Osteoblast (primary cell): ENCODE results near the gene GTF2IRD1. TPM values are rescaled to one million over a fixed set of nuclear protein-coding genes. Genes with fewer than 3 reads are reported as not detected.
"Not testable (repeated sequence)": the region's sequence is repeated elsewhere in the genome, so short reads cannot be mapped to it uniquely, and the experiment has no call there.

Source experiments
- DNase-seq: peaks from one replicate; pipeline ENCODE4 v3.0.0; 2011; ENCODE audit warnings: low spot score, mixed read lengths; ENCODE audit not compliant: insufficient read length; ENCODE audit errors: missing footprints
- H2AFZ ChIP-seq: 2 replicates; pipeline ENCODE4 v1.6.0; 2011; ENCODE audit warnings: mild to moderate bottlenecking, low read length
- H3K27ac ChIP-seq: 2 replicates; pipeline ENCODE4 v1.5.1; 2011; ENCODE audit warnings: mild to moderate bottlenecking, low read depth, low read length, moderate library complexity
- H3K27me3 ChIP-seq: 2 replicates; pipeline ENCODE4 v1.6.0; 2012; ENCODE audit warnings: mild to moderate bottlenecking, control low read depth, inconsistent platforms, low read length, moderate library complexity; ENCODE audit not compliant: insufficient read depth
- H3K36me3 ChIP-seq: 2 replicates; pipeline ENCODE4 v1.5.1; 2011; ENCODE audit warnings: mild to moderate bottlenecking, low read length, control low read depth, moderate library complexity; ENCODE audit not compliant: insufficient read depth
- H3K4me1 ChIP-seq: 2 replicates; pipeline ENCODE4 v1.5.1; 2011; ENCODE audit warnings: mild to moderate bottlenecking, low read length, control low read depth, moderate library complexity; ENCODE audit not compliant: insufficient read depth
- H3K4me2 ChIP-seq: 2 replicates; pipeline ENCODE4 v1.6.0; 2011; ENCODE audit warnings: mild to moderate bottlenecking, low read length; ENCODE audit not compliant: insufficient read depth
- H3K4me3 ChIP-seq: fragments of 200-600 bp; sonication (generic); 3 replicates; pipeline ENCODE4 v1.5.1; 2012; ENCODE audit warnings: mild to moderate bottlenecking, low read length, inconsistent platforms; ENCODE audit not compliant: insufficient read depth
- H3K79me2 ChIP-seq: 2 replicates; pipeline ENCODE4 v1.6.0; 2012; ENCODE audit warnings: mild to moderate bottlenecking, low read length, control low read depth, inconsistent platforms; ENCODE audit not compliant: insufficient read depth
- H3K9me3 ChIP-seq: 2 replicates; pipeline ENCODE4 v1.5.1; 2011; ENCODE audit warnings: low read depth, low read length, control low read depth
- H4K20me1 ChIP-seq: 2 replicates; pipeline ENCODE4 v1.6.0; 2012; ENCODE audit warnings: mild to moderate bottlenecking, low read length, control low read depth; ENCODE audit not compliant: insufficient read depth
- CTCF ChIP-seq: IDR thresholded peaks from 2 replicates; pipeline ENCODE4 v1.5.1; 2011; ENCODE audit warnings: mild to moderate bottlenecking, low read depth, low read length, moderate library complexity; ENCODE audit errors: extremely low read depth
- total RNA-seq: library from RNA; depleted of rRNA; stranded (reverse); fragments of >200 nt; gene quantifications from 2 replicates; pipeline ENCODE4 v1.2.3, GENCODE V29; 2012

Gene GTF2IRD1
- total RNA-seq, 1 donor = 15.9 TPM

- Histone ChIP-seq H3K27ac (peak overlapping the region; percentile 36), H3K4me2 (no peak overlapping the region), H3K4me1 (peaks cover 17% of the 10 kb centered on the region), H3K9me3 (no peaks in the 10 kb centered on the region), H3K27me3 (no peaks in the 10 kb centered on the region), H3K79me2 (no peaks in the 10 kb centered on the region), H4K20me1 (no peaks in the 10 kb centered on the region), H2AFZ (peak overlapping the region; percentile 76), H3K4me3 (no peak overlapping the region), H3K36me3 (no peaks in the 10 kb centered on the region)
- peak; percentile 46 for DNase-seq
- no peak for TF ChIP-seq CTCF
Measured at GRCh38 chr7:74430961-74431466, 22.7 kb upstream of the GTF2IRD1 start.

GRCh38 chr7:74437291-74437571, 16.5 kb upstream of the GTF2IRD1 start:
- H3K27me3 ChIP-seq, H3K4me1 ChIP-seq, H3K27ac ChIP-seq, H3K4me2 ChIP-seq, DNase-seq, H4K20me1 ChIP-seq, H3K9me3 ChIP-seq, H3K4me3 ChIP-seq, H3K36me3 ChIP-seq, H3K79me2 ChIP-seq, H2AFZ ChIP-seq: not testable (repeated sequence)

GRCh38 chr7:74438327-74438726, 15.4 kb upstream of the GTF2IRD1 start:
- no peaks in the 10 kb centered on the region for H4K20me1 ChIP-seq
- no peaks in the 10 kb centered on the region for H3K79me2 ChIP-seq
- no peak overlapping the region for H2AFZ ChIP-seq
- no peaks in the 10 kb centered on the region for H3K36me3 ChIP-seq
- no peaks in the 10 kb centered on the region for H3K4me1 ChIP-seq
- no peak overlapping the region for H3K27ac ChIP-seq
- no peaks in the 10 kb centered on the region for H3K27me3 ChIP-seq
- H3K4me3 ChIP-seq = no peak overlapping the region
- TF ChIP-seq CTCF = no peak
- no peak overlapping the region for H3K4me2 ChIP-seq
- peak; percentile 3 for DNase-seq
- H3K9me3 ChIP-seq = no peaks in the 10 kb centered on the region

- DNase-seq = no peak
- Histone ChIP-seq H3K4me3 (no peak overlapping the region), H3K36me3 (no peaks in the 10 kb centered on the region), H4K20me1 (no peaks in the 10 kb centered on the region), H3K27me3 (no peaks in the 10 kb centered on the region), H3K9me3 (no peaks in the 10 kb centered on the region), H3K27ac (no peak overlapping the region), H3K79me2 (no peaks in the 10 kb centered on the region), H3K4me2 (no peak overlapping the region), H2AFZ (no peak overlapping the region), H3K4me1 (no peaks in the 10 kb centered on the region)
- TF ChIP-seq CTCF = no peak
Measured at GRCh38 chr7:74439541-74439940, 14.2 kb upstream of the GTF2IRD1 start.

- H4K20me1 ChIP-seq, H3K36me3 ChIP-seq, DNase-seq: not testable (repeated sequence)
Measured at GRCh38 chr7:74440143-74440542, 13.6 kb upstream of the GTF2IRD1 start.

More at GRCh38 chr7:74440143-74440542, 13.6 kb upstream of the GTF2IRD1 start:
- H3K27ac ChIP-seq, H3K27me3 ChIP-seq, H2AFZ ChIP-seq, H3K4me3 ChIP-seq, H3K4me2 ChIP-seq, H3K4me1 ChIP-seq, H3K79me2 ChIP-seq, H3K9me3 ChIP-seq: not testable (repeated sequence)
